Prostate gland (tissue), 2 donors: Measurements from ENCODE around the gene TLK2.
"Not testable (repeated sequence)": the region's sequence is repeated elsewhere in the genome, so short reads cannot be mapped to it uniquely, and the experiment has no call there.

Source experiments
- CTCF ChIP-seq, 4 experiments: fragments of 200-600 bp in 2 of 4; fragments of 450-650 bp in 2 of 4; sonication (generic) in 2 of 4; IDR thresholded peaks; 1 replicate in 3 of 4; 2 replicates in 1 of 4; pipeline ENCODE4 v1.5.1; 2016 to 2019; ENCODE audit warnings: antibody characterized with exemption in 4 of 4, mild to moderate bottlenecking in 2 of 4, moderate library complexity in 2 of 4
- POLR2A ChIP-seq: fragments of 450-650 bp; IDR thresholded peaks from one replicate; pipeline ENCODE4 v1.6.1; 2016; ENCODE audit warnings: antibody characterized with exemption, mild to moderate bottlenecking

GRCh38 chr17:62536557-62536956 lies 57.9 kb downstream of the TLK2 start:
- not testable (repeated sequence) for TF ChIP-seq CTCF (IDR thresholded peaks at IDR 0.05); POLR2A
